SK-N-SH treated with all-trans-retinoic acid at 6 μM for 48 hours (cell line): ENCODE results near the gene WDR19.

Experiments
- ARNTL ChIP-seq: fragments of 450-650 bp; formaldehyde crosslinking; IDR thresholded peaks from 2 replicates; pipeline ENCODE4 v1.5.0; 2020; ENCODE audit warnings: low read depth, mild to moderate bottlenecking, moderate library complexity, borderline replicate concordance
- BACH2 ChIP-seq: fragments of 250-450 bp; sonication (Bioruptor Pico); IDR thresholded peaks from 2 replicates; pipeline ENCODE4 v1.9.0; 2021; ENCODE audit warnings: mild to moderate bottlenecking, borderline replicate concordance
- OSR1 ChIP-seq: fragments of 250-450 bp; sonication (Bioruptor Pico); IDR thresholded peaks from 2 replicates; pipeline ENCODE4 v1.8.0; 2022; ENCODE audit warnings: moderate library complexity, mild to moderate bottlenecking, inconsistent platforms
- RARB ChIP-seq: fragments of 250-450 bp; sonication (Bioruptor Pico); IDR thresholded peaks from 2 replicates; pipeline ENCODE4 v1.8.0; 2021; ENCODE audit warnings: mild to moderate bottlenecking, moderate library complexity
- SNAI2 ChIP-seq: fragments of 250-450 bp; sonication (Bioruptor Pico); IDR thresholded peaks from 2 replicates; pipeline ENCODE4 v1.5.0; 2020; ENCODE audit warnings: mild to moderate bottlenecking, moderate library complexity
- TOX ChIP-seq: fragments of 250-450 bp; sonication (Bioruptor Pico); IDR thresholded peaks from 2 replicates; pipeline ENCODE4 v1.8.0; 2021; ENCODE audit warnings: mild to moderate bottlenecking, moderate library complexity, borderline replicate concordance
- TSHZ2 ChIP-seq: fragments of 250-450 bp; sonication (Bioruptor Pico); IDR thresholded peaks from 2 replicates; pipeline ENCODE4 v1.5.0; 2020; ENCODE audit warnings: mild to moderate bottlenecking, moderate library complexity
- ZFP3 ChIP-seq: fragments of 250-450 bp; sonication (Bioruptor Pico); IDR thresholded peaks from 2 replicates; pipeline ENCODE4 v1.5.0; 2020; ENCODE audit warnings: mild to moderate bottlenecking, moderate library complexity
- ZFP30 ChIP-seq: fragments of 450-650 bp; formaldehyde crosslinking; IDR thresholded peaks from 2 replicates; pipeline ENCODE4 v1.5.0; 2022; ENCODE audit warnings: mild to moderate bottlenecking, moderate library complexity
- ZNF565 ChIP-seq: fragments of 450-650 bp; formaldehyde crosslinking; conservative IDR thresholded peaks from 2 replicates; pipeline ENCODE4 v1.5.0; 2020; ENCODE audit warnings: low read depth, mild to moderate bottlenecking, moderate library complexity
- TF ChIP-seq, protein P1 (sequence below): fragments of 250-450 bp; sonication (Bioruptor Pico); IDR thresholded peaks from 2 replicates; pipeline ENCODE4 v1.5.1; 2020; ENCODE audit warnings: low read depth, mild to moderate bottlenecking, moderate library complexity
- TF ChIP-seq, protein P2 (sequence below): fragments of 250-450 bp; sonication (Bioruptor Pico); IDR thresholded peaks from 2 replicates; pipeline ENCODE4 v1.8.0; 2020; ENCODE audit warnings: mild to moderate bottlenecking, moderate library complexity, borderline replicate concordance

GRCh38 chr4:39324897-39325613, 142.7 kb downstream of the WDR19 start:
- TF ChIP-seq, protein P1, sequence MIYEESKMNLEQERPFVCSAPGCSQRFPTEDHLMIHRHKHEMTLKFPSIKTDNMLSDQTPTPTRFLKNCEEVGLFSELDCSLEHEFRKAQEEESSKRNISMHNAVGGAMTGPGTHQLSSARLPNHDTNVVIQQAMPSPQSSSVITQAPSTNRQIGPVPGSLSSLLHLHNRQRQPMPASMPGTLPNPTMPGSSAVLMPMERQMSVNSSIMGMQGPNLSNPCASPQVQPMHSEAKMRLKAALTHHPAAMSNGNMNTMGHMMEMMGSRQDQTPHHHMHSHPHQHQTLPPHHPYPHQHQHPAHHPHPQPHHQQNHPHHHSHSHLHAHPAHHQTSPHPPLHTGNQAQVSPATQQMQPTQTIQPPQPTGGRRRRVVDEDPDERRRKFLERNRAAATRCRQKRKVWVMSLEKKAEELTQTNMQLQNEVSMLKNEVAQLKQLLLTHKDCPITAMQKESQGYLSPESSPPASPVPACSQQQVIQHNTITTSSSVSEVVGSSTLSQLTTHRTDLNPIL (CRISPR knock-in tag): no peak
- TF ChIP-seq TOX (CRISPR knock-in tag) (no peak), SNAI2 (CRISPR knock-in tag) (no peak), BACH2 (CRISPR knock-in tag) (no peak), OSR1 (CRISPR knock-in tag) (no peak), RARB (CRISPR knock-in tag) (no peak), ZNF565 (CRISPR knock-in tag) (no peak), ZFP30 (no peak), ZFP3 (no peak), TSHZ2 (no peak), ARNTL (no peak)
- TF ChIP-seq, protein P2, sequence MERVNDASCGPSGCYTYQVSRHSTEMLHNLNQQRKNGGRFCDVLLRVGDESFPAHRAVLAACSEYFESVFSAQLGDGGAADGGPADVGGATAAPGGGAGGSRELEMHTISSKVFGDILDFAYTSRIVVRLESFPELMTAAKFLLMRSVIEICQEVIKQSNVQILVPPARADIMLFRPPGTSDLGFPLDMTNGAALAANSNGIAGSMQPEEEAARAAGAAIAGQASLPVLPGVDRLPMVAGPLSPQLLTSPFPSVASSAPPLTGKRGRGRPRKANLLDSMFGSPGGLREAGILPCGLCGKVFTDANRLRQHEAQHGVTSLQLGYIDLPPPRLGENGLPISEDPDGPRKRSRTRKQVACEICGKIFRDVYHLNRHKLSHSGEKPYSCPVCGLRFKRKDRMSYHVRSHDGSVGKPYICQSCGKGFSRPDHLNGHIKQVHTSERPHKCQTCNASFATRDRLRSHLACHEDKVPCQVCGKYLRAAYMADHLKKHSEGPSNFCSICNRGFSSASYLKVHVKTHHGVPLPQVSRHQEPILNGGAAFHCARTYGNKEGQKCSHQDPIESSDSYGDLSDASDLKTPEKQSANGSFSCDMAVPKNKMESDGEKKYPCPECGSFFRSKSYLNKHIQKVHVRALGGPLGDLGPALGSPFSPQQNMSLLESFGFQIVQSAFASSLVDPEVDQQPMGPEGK: no peak
